CD14-positive monocyte (primary cell): Measurements from ENCODE around the gene CGAS. TPM values are rescaled to one million over a fixed set of nuclear protein-coding genes. Genes with fewer than 3 reads are reported as not detected.

Source experiments
- DNase-seq, 3 donors: peaks; one replicate each; pipeline ENCODE4 v3.0.0-alpha.2; 2011 to 2022
- H2AFZ ChIP-seq: 2 replicates; pipeline ENCODE4 v1.6.0; 2012; ENCODE audit warnings: mild to moderate bottlenecking, low read depth, low read length, inconsistent platforms; ENCODE audit not compliant: insufficient read depth, poor library complexity, severe bottlenecking
- H3K27ac ChIP-seq, 2 donors: 1 replicate in 1 of 2; 2 replicates in 1 of 2; pipeline ENCODE4 v1.5.1; 2012 to 2013; ENCODE audit warnings: low read length in 2 of 2, control low read depth in 1 of 2, inconsistent platforms in 1 of 2, low read depth in 1 of 2, mild to moderate bottlenecking in 1 of 2
- H3K27me3 ChIP-seq, 2 donors: one replicate each; pipeline versions ENCODE4 v1.6.0 to v1.6.1; 2011 to 2013; ENCODE audit warnings: low read length in 2 of 2; ENCODE audit not compliant: control insufficient read depth in 2 of 2, insufficient read depth in 2 of 2
- H3K36me3 ChIP-seq, 2 donors: replicated peaks in 1 of 2; 1 replicate in 1 of 2; 2 replicates in 1 of 2; pipeline versions ENCODE4 v1.5.1 to v1.6.1; 2012 to 2013; ENCODE audit warnings: low read length in 2 of 2, control low read depth in 1 of 2, inconsistent platforms in 1 of 2, mild to moderate bottlenecking in 1 of 2; ENCODE audit not compliant: insufficient read depth in 2 of 2, control insufficient read depth in 1 of 2
- H3K4me1 ChIP-seq, 2 donors: 1 replicate in 1 of 2; 2 replicates in 1 of 2; pipeline versions ENCODE4 v1.5.1 to v1.6.1; 2012 to 2013; ENCODE audit warnings: low read length in 2 of 2, control low read depth in 1 of 2, inconsistent platforms in 1 of 2, mild to moderate bottlenecking in 1 of 2, moderate library complexity in 1 of 2; ENCODE audit not compliant: insufficient read depth in 2 of 2, control insufficient read depth in 1 of 2
- H3K4me2 ChIP-seq: replicated peaks from 2 replicates; pipeline ENCODE3; 2012; ENCODE audit warnings: low read length, moderate library complexity, mild to moderate bottlenecking; ENCODE audit not compliant: poor library complexity, severe bottlenecking; ENCODE audit errors: extremely low read depth
- H3K4me3 ChIP-seq, 3 experiments: fragments of 200-600 bp in 1 of 3; sonication (generic) in 1 of 3; replicated peaks in 1 of 3; 1 replicate in 2 of 3; 2 replicates in 1 of 3; pipeline ENCODE4 v1.5.1; 2011 to 2013; ENCODE audit warnings: low read length in 3 of 3, mild to moderate bottlenecking in 3 of 3, control low read depth in 2 of 3, low read depth in 2 of 3, inconsistent platforms in 1 of 3, moderate library complexity in 1 of 3
- H3K79me2 ChIP-seq: 2 replicates; pipeline ENCODE4 v1.6.0; 2012; ENCODE audit warnings: mild to moderate bottlenecking, control low read depth, inconsistent platforms, low read length, moderate library complexity; ENCODE audit not compliant: insufficient read depth
- H3K9ac ChIP-seq: 2 replicates; pipeline ENCODE4 v1.6.0; 2017; ENCODE audit warnings: low read length, mild to moderate bottlenecking; ENCODE audit not compliant: insufficient read depth, poor library complexity, severe bottlenecking
- H3K9me3 ChIP-seq, 2 donors: replicated peaks in 1 of 2; 1 replicate in 1 of 2; 2 replicates in 1 of 2; pipeline versions ENCODE4 v1.5.1 to v1.6.1; 2012 to 2013; ENCODE audit warnings: low read length in 2 of 2, control low read depth in 1 of 2; ENCODE audit not compliant: control insufficient read depth in 1 of 2, insufficient read depth in 1 of 2
- H4K20me1 ChIP-seq: 2 replicates; pipeline ENCODE4 v1.6.0; 2012; ENCODE audit warnings: mild to moderate bottlenecking, low read length, control low read depth, moderate library complexity; ENCODE audit not compliant: insufficient read depth
- H3K27ac Mint-ChIP-seq, 7 donors: one replicate each; pipeline ENCODE4 v1.8.0; 2020; ENCODE audit warnings: mild to moderate bottlenecking in 7 of 7, mixed read lengths in 7 of 7, moderate library complexity in 6 of 7, inconsistent platforms in 2 of 7
- H3K27me3 Mint-ChIP-seq, 3 donors: one replicate each; pipeline ENCODE4 v1.8.0; 2021 to 2022; ENCODE audit warnings: low read depth in 3 of 3, mild to moderate bottlenecking in 3 of 3, mixed read lengths in 3 of 3, moderate library complexity in 3 of 3, inconsistent platforms in 1 of 3
- H3K36me3 Mint-ChIP-seq, 2 donors: one replicate each; pipeline ENCODE4 v1.8.0; 2020; ENCODE audit warnings: mixed read lengths in 2 of 2, inconsistent platforms in 1 of 2, mild to moderate bottlenecking in 1 of 2
- H3K4me1 Mint-ChIP-seq: one replicate; pipeline ENCODE4 v1.8.0; 2020; ENCODE audit warnings: mild to moderate bottlenecking, mixed read lengths
- H3K4me3 Mint-ChIP-seq, 2 donors: one replicate each; pipeline ENCODE4 v1.8.0; 2020; ENCODE audit warnings: mild to moderate bottlenecking in 2 of 2, mixed read lengths in 2 of 2, moderate library complexity in 1 of 2
- H3K9me3 Mint-ChIP-seq, 7 donors: one replicate each; pipeline ENCODE4 v1.8.0; 2020 to 2022; ENCODE audit warnings: mixed read lengths in 7 of 7, mild to moderate bottlenecking in 6 of 7, moderate library complexity in 6 of 7, inconsistent platforms in 2 of 7
- WGBS: methylation state at CpG from one replicate; pipeline ENCODE4 v1.1.5; 2013; ENCODE audit warnings: missing lambda C conversion rate; ENCODE audit not compliant: insufficient coverage; 5-methylcytosine and 5-hydroxymethylcytosine counted together
- intact Hi-C, 2 donors: fragments of 100-400 bp; cut with micrococcal nuclease; formaldehyde crosslinking; loops; one replicate each; pipeline versions ENCODE4 v1.15.0 to v1.15.1; 2023
- polyA plus RNA-seq, 3 donors: library from polyadenylated mRNA; depleted of rRNA in 1 of 3; unstranded in 2 of 3; stranded (reverse) in 1 of 3; fragments of 300-500 nt in 2 of 3; fragments of >200 nt in 1 of 3; fragmentation: Illumina TruSeq in 2 of 3; gene quantifications; 1 replicate in 2 of 3; 2 replicates in 1 of 3; pipeline ENCODE4 v1.2.3, GENCODE V29; 2012 to 2021
- TF ChIP-seq, protein P1 (sequence below): fragments of 200-600 bp; IDR thresholded peaks from one replicate; pipeline ENCODE4 v1.8.0; 2022; ENCODE audit warnings: antibody characterized with exemption, mild to moderate bottlenecking

Gene CGAS
- polyA plus RNA-seq, 3 donors = 4.9 to 13.9 (median 6.7) TPM

DNA sequence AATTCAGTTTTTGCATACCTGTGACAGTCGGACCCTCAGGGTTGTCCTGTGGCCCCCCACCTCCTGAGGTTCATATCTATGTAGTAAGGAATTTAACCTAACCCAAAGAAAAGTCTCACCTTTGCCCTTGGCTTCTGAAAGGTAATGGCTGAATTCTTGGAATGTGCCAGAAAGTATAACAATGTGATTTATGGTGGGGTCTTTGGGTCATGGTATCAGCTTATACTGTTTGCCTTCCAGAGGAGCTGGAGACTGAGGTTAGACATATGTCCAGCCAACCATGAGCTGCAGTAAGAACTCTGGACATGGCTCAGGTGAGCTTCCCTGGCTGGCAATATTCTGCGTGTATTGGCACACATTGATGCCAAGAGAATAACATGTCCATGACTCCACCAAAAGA lies 30.6 kb downstream of the CGAS start:
- no peak for DNase-seq
- peaks cover 43 to 85% of the 10 kb centered on the region in 2 donors for H3K36me3 ChIP-seq
- H3K27ac ChIP-seq = peak overlapping the region in 1 of 2 donors; percentile 73
- H3K27me3 ChIP-seq = no peaks in the 10 kb centered on the region
- H3K4me1 ChIP-seq = peaks cover 12 to 20% of the 10 kb centered on the region in 2 donors
- H3K9me3 ChIP-seq = no peaks in the 10 kb centered on the region
- no peak overlapping the region for H3K4me3 ChIP-seq
- no peak overlapping the region for H3K9ac ChIP-seq
- H4K20me1 ChIP-seq = peaks cover 33% of the 10 kb centered on the region
- no peak overlapping the region for H3K4me2 ChIP-seq
- 100% methylated on average over 1 of the region's 2 CpGs for WGBS
- H3K79me2 ChIP-seq = peaks cover 6% of the 10 kb centered on the region
- no peaks in the 10 kb centered on the region for H3K27me3 Mint-ChIP-seq
- peak overlapping the region in 5 of 7 donors; percentile 37 to 90 (median 88) for H3K27ac Mint-ChIP-seq
- peaks cover 0 to 2% (median 0%) of the 10 kb centered on the region in 7 donors for H3K9me3 Mint-ChIP-seq
- TF ChIP-seq, protein P1, sequence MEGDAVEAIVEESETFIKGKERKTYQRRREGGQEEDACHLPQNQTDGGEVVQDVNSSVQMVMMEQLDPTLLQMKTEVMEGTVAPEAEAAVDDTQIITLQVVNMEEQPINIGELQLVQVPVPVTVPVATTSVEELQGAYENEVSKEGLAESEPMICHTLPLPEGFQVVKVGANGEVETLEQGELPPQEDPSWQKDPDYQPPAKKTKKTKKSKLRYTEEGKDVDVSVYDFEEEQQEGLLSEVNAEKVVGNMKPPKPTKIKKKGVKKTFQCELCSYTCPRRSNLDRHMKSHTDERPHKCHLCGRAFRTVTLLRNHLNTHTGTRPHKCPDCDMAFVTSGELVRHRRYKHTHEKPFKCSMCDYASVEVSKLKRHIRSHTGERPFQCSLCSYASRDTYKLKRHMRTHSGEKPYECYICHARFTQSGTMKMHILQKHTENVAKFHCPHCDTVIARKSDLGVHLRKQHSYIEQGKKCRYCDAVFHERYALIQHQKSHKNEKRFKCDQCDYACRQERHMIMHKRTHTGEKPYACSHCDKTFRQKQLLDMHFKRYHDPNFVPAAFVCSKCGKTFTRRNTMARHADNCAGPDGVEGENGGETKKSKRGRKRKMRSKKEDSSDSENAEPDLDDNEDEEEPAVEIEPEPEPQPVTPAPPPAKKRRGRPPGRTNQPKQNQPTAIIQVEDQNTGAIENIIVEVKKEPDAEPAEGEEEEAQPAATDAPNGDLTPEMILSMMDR = no peak
- H3K4me1 Mint-ChIP-seq = peaks cover 15% of the 10 kb centered on the region
- intact Hi-C loops = no loop called here
- peaks cover 57 to 83% of the 10 kb centered on the region in 2 donors for H3K36me3 Mint-ChIP-seq
- no peak overlapping the region for H2AFZ ChIP-seq
- H3K4me3 Mint-ChIP-seq = no peak overlapping the region

- Mint-ChIP-seq H3K27me3 (no peaks in the 10 kb centered on the region), H3K4me1 (peaks cover 14% of the 10 kb centered on the region), H3K27ac (peak overlapping the region in 3 of 7 donors; percentile 38 to 80 (median 48)), H3K36me3 (peaks cover 70 to 71% of the 10 kb centered on the region in 2 donors), H3K9me3 (peaks cover 0 to under 1% (median 0%) of the 10 kb centered on the region in 7 donors), H3K4me3 (no peak overlapping the region)
- WGBS = 98% methylated on average over 6 of the region's 11 CpGs
- H3K36me3 ChIP-seq = peaks cover 34 to 90% of the 10 kb centered on the region in 2 donors
- peaks cover 6% of the 10 kb centered on the region for H3K79me2 ChIP-seq
- intact Hi-C loops = no loop called here
- no peak overlapping the region for H3K27ac ChIP-seq
- H2AFZ ChIP-seq = no peak overlapping the region
- DNase-seq = no peak
- peaks cover 20% of the 10 kb centered on the region for H4K20me1 ChIP-seq
- H3K9me3 ChIP-seq = no peaks in the 10 kb centered on the region
- H3K4me1 ChIP-seq = peaks cover 12 to 19% of the 10 kb centered on the region in 2 donors
- no peak overlapping the region for H3K4me3 ChIP-seq
- no peak overlapping the region for H3K9ac ChIP-seq
- H3K27me3 ChIP-seq = no peaks in the 10 kb centered on the region
- TF ChIP-seq, protein P1 = no peak
- H3K4me2 ChIP-seq = no peak overlapping the region
Measured at GRCh38 chr6:73418081-73418741, 33.9 kb downstream of the CGAS start.
